Panc1 (cell line): ENCODE data around the gene ITGA2.
A peak's percentile ranks its signal among the peaks of the same experiment; 100 is the strongest.

Experiments
- TCF7L2 ChIP-seq: IDR thresholded peaks from 2 replicates; pipeline ENCODE4 v1.6.1; 2011; ENCODE audit warnings: mild to moderate bottlenecking, low read depth, low read length, inconsistent platforms
- TF ChIP-seq, protein P1 (sequence below): fragments of 450-650 bp; IDR thresholded peaks from 2 replicates; pipeline ENCODE4 v1.5.1; 2017; ENCODE audit warnings: mild to moderate bottlenecking
- TF ChIP-seq, protein P2 (sequence below), 2 experiments: IDR thresholded peaks; 2 replicates each; pipeline ENCODE4 v1.6.1; 2011 to 2012; ENCODE audit warnings: low read depth in 2 of 2, control low read depth in 1 of 2, low read length in 1 of 2, mild to moderate bottlenecking in 1 of 2, moderate library complexity in 1 of 2; ENCODE audit not compliant: insufficient read depth in 1 of 2

DNA sequence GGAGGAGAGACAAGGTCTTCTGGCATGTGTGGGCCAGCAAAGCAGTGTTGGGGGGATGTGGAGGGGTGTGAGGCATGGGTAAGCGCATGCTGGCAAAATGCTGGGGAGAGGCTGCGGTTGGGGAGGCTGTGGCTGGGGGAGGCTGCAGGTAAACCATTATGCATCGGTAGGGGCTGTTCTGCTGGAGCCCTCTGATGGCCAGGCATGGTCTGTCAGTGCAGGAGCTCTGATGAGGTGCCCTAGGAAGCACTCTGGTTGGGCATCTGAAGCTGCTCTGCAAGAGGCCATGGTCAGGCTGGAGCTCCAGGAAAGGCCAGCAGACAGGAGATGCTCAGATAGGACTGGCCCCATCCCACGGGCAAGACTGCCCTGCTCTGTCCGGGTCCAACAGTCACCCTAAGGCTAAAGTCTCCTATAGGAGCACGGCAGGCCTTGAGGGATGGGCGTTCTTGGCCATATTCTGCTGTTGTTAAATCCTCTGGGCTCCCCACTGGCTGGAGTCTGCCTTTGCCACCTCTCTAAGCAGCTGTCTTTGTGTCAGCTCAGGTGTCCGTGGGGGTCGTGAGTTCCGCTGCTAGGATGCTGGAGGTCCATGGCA lies 28.7 kb downstream of the ITGA2 start:
- TF ChIP-seq, protein P1, sequence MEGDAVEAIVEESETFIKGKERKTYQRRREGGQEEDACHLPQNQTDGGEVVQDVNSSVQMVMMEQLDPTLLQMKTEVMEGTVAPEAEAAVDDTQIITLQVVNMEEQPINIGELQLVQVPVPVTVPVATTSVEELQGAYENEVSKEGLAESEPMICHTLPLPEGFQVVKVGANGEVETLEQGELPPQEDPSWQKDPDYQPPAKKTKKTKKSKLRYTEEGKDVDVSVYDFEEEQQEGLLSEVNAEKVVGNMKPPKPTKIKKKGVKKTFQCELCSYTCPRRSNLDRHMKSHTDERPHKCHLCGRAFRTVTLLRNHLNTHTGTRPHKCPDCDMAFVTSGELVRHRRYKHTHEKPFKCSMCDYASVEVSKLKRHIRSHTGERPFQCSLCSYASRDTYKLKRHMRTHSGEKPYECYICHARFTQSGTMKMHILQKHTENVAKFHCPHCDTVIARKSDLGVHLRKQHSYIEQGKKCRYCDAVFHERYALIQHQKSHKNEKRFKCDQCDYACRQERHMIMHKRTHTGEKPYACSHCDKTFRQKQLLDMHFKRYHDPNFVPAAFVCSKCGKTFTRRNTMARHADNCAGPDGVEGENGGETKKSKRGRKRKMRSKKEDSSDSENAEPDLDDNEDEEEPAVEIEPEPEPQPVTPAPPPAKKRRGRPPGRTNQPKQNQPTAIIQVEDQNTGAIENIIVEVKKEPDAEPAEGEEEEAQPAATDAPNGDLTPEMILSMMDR, result peak; percentile 58
- TF ChIP-seq TCF7L2, result no peak
- TF ChIP-seq, protein P2, sequence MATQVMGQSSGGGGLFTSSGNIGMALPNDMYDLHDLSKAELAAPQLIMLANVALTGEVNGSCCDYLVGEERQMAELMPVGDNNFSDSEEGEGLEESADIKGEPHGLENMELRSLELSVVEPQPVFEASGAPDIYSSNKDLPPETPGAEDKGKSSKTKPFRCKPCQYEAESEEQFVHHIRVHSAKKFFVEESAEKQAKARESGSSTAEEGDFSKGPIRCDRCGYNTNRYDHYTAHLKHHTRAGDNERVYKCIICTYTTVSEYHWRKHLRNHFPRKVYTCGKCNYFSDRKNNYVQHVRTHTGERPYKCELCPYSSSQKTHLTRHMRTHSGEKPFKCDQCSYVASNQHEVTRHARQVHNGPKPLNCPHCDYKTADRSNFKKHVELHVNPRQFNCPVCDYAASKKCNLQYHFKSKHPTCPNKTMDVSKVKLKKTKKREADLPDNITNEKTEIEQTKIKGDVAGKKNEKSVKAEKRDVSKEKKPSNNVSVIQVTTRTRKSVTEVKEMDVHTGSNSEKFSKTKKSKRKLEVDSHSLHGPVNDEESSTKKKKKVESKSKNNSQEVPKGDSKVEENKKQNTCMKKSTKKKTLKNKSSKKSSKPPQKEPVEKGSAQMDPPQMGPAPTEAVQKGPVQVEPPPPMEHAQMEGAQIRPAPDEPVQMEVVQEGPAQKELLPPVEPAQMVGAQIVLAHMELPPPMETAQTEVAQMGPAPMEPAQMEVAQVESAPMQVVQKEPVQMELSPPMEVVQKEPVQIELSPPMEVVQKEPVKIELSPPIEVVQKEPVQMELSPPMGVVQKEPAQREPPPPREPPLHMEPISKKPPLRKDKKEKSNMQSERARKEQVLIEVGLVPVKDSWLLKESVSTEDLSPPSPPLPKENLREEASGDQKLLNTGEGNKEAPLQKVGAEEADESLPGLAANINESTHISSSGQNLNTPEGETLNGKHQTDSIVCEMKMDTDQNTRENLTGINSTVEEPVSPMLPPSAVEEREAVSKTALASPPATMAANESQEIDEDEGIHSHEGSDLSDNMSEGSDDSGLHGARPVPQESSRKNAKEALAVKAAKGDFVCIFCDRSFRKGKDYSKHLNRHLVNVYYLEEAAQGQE (IDR thresholded peaks at IDR 0.05; ENCODE audit: insufficient read depth in 1 of 2, low read depth in 2 of 2, low read length in 1 of 2), result no peak
